ENCODE data around the gene KIRREL3.

KIRREL3 gene

GRCh38 chr11:126432065-126432461 lies 568.5 kb downstream of the KIRREL3 start:
- TF ChIP-seq CTCF (IDR thresholded peaks at IDR 0.05; ENCODE audit: borderline replicate concordance, insufficient read depth, low read depth, low read length), result no peak
- no peak overlapping the region for H3K4me3 ChIP-seq (ENCODE audit: low read depth, low read length)

- no peak for TF ChIP-seq CTCF (IDR thresholded peaks at IDR 0.05; ENCODE audit: borderline replicate concordance, insufficient read depth, low read depth, low read length)
- H3K4me3 ChIP-seq (ENCODE audit: low read depth, low read length), result no peak overlapping the region
These were observed 569.0 kb downstream of the KIRREL3 start for GRCh38 chr11:126431401-126432064.

GRCh38 chr11:126430581-126431335 lies 569.8 kb downstream of the KIRREL3 start:
- H3K4me3 ChIP-seq (ENCODE audit: low read depth, low read length), result no peak overlapping the region
- no peak for TF ChIP-seq CTCF (IDR thresholded peaks at IDR 0.05; ENCODE audit: borderline replicate concordance, insufficient read depth, low read depth, low read length)

GRCh38 chr11:126426820-126427749 lies 573.5 kb downstream of the KIRREL3 start:
- no peak overlapping the region for H3K4me3 ChIP-seq (ENCODE audit: low read depth, low read length)
- no peak for TF ChIP-seq CTCF (IDR thresholded peaks at IDR 0.05; ENCODE audit: borderline replicate concordance, insufficient read depth, low read depth, low read length)

- no peak for TF ChIP-seq CTCF (IDR thresholded peaks at IDR 0.05; ENCODE audit: borderline replicate concordance, insufficient read depth, low read depth, low read length)
- H3K4me3 ChIP-seq (ENCODE audit: low read depth, low read length), result no peak overlapping the region
These were observed 574.5 kb downstream of the KIRREL3 start for GRCh38 chr11:126426106-126426505.

- H3K4me3 ChIP-seq (ENCODE audit: low read depth, low read length), result no peak overlapping the region
- no peak for TF ChIP-seq CTCF (IDR thresholded peaks at IDR 0.05; ENCODE audit: borderline replicate concordance, insufficient read depth, low read depth, low read length)
These were observed 576.0 kb downstream of the KIRREL3 start for GRCh38 chr11:126424471-126425039.

Measured in GM12875 (cell line).